ENCODE results near the gene CARS1.

Gene CARS1

GRCh38 chr11:3041699-3042441, 15.4 kb downstream of the CARS1 start:
- FAIRE-seq (no peak), DNase-seq (ENCODE audit: low spot score) (no peak)

GRCh38 chr11:3040881-3041280, 16.3 kb downstream of the CARS1 start:
- FAIRE-seq (no peak), DNase-seq (ENCODE audit: low spot score) (no peak)

- DNase-seq (ENCODE audit: low spot score) = no peak
- no peak for FAIRE-seq
Measured at GRCh38 chr11:3037945-3038271, 19.3 kb downstream of the CARS1 start.

- FAIRE-seq (no peak), DNase-seq (ENCODE audit: low spot score) (peak; percentile 65)
Measured at GRCh38 chr11:3037040-3037944, 19.9 kb downstream of the CARS1 start.

- no peak for FAIRE-seq
- DNase-seq (ENCODE audit: low spot score) = no peak
Measured at GRCh38 chr11:3036419-3036818, 20.8 kb downstream of the CARS1 start.

GRCh38 chr11:3035333-3035732, 21.9 kb downstream of the CARS1 start:
- no peak for DNase-seq (ENCODE audit: low spot score)
- FAIRE-seq = no peak

GRCh38 chr11:3030289-3031070, 26.7 kb downstream of the CARS1 start:
- FAIRE-seq = no peak
- DNase-seq (ENCODE audit: low spot score) = no peak

GRCh38 chr11:3028813-3029212, 28.4 kb downstream of the CARS1 start:
- no peak for DNase-seq (ENCODE audit: low spot score)
- FAIRE-seq = no peak

- no peak for DNase-seq (ENCODE audit: low spot score)
- FAIRE-seq = no peak
Measured at GRCh38 chr11:3026803-3027202, 30.4 kb downstream of the CARS1 start.

GRCh38 chr11:3022982-3023381, 34.2 kb downstream of the CARS1 start:
- FAIRE-seq (no peak), DNase-seq (ENCODE audit: low spot score) (no peak)

GRCh38 chr11:3022300-3022967, 34.8 kb downstream of the CARS1 start:
- no peak for DNase-seq (ENCODE audit: low spot score)
- FAIRE-seq = no peak

- DNase-seq (ENCODE audit: low spot score) = peak; percentile 42
- no peak for FAIRE-seq
Measured at GRCh38 chr11:3021125-3021524, 36.1 kb downstream of the CARS1 start.

GRCh38 chr11:3020011-3020410, 37.2 kb downstream of the CARS1 start:
- FAIRE-seq (no peak), DNase-seq (ENCODE audit: low spot score) (no peak)

GRCh38 chr11:3018596-3018995, 38.6 kb downstream of the CARS1 start:
- FAIRE-seq (no peak), DNase-seq (ENCODE audit: low spot score) (no peak)

- FAIRE-seq (no peak), DNase-seq (ENCODE audit: low spot score) (no peak)
Measured at GRCh38 chr11:3016861-3017260, 40.4 kb downstream of the CARS1 start.

GRCh38 chr11:3015796-3016195, 41.4 kb downstream of the CARS1 start:
- FAIRE-seq (no peak), DNase-seq (ENCODE audit: low spot score) (no peak)

- no peak for FAIRE-seq
- no peak for DNase-seq (ENCODE audit: low spot score)
Measured at GRCh38 chr11:3014943-3015342, 42.3 kb downstream of the CARS1 start.

GRCh38 chr11:3014057-3014938, 42.9 kb downstream of the CARS1 start:
- no peak for DNase-seq (ENCODE audit: low spot score)
- no peak for FAIRE-seq

- DNase-seq (ENCODE audit: low spot score) (no peak), FAIRE-seq (no peak)
Measured at GRCh38 chr11:3011891-3012885, 45.0 kb downstream of the CARS1 start.

Data from urothelium cell line (cell line).